ENCODE data around the gene RPL18.
"Not testable (repeated sequence)": the region's sequence is repeated elsewhere in the genome, so short reads cannot be mapped to it uniquely, and the experiment has no call there.

RPL18 gene

GRCh38 chr19:48618916-48619691 is at the start of gene RPL18, which contains the start of gene SPHK2:
TSS of gene RPL18 (minus strand) at chr19:48619178. CDS start at chr19:48619143, 35 bp downstream.
TSS of gene SPHK2 (plus strand) at chr19:48619506. CDS start at chr19:48620515, 1,009 bp downstream.
- peak; percentile 98 for DNase-seq

- no peak for DNase-seq
Measured at GRCh38 chr19:48668761-48669160, 49.8 kb upstream of the RPL18 start.

- DNase-seq = no peak
Measured at GRCh38 chr19:48668332-48668731, 49.4 kb upstream of the RPL18 start.

GRCh38 chr19:48665786-48666185 is 46.8 kb upstream of the RPL18 start:
- no peak for DNase-seq

- no peak for DNase-seq
Measured at GRCh38 chr19:48664476-48664875, 45.5 kb upstream of the RPL18 start.

GRCh38 chr19:48663667-48664066 is 44.7 kb upstream of the RPL18 start:
- DNase-seq = no peak

- DNase-seq = no peak
Measured at GRCh38 chr19:48661711-48662090, 42.7 kb upstream of the RPL18 start.

- peak; percentile 90 for DNase-seq
Measured at GRCh38 chr19:48660852-48661710, 42.1 kb upstream of the RPL18 start.

- no peak for DNase-seq
Measured at GRCh38 chr19:48659768-48660167, 40.8 kb upstream of the RPL18 start.

- DNase-seq = no peak
Measured at GRCh38 chr19:48658483-48658882, 39.5 kb upstream of the RPL18 start.

GRCh38 chr19:48657828-48658227 is 38.9 kb upstream of the RPL18 start:
- DNase-seq = not testable (repeated sequence)

- DNase-seq = no peak
Measured at GRCh38 chr19:48656840-48657474, 38.0 kb upstream of the RPL18 start.

GRCh38 chr19:48654299-48655059 is 35.5 kb upstream of the RPL18 start:
- DNase-seq = no peak

GRCh38 chr19:48651683-48652048 is 32.7 kb upstream of the RPL18 start:
- DNase-seq = no peak

- DNase-seq = no peak
Measured at GRCh38 chr19:48650974-48651682, 32.1 kb upstream of the RPL18 start.

GRCh38 chr19:48648134-48648533 is 29.2 kb upstream of the RPL18 start:
- no peak for DNase-seq

- no peak for DNase-seq
Measured at GRCh38 chr19:48646722-48647216, 27.8 kb upstream of the RPL18 start.

GRCh38 chr19:48646001-48646721 is 27.2 kb upstream of the RPL18 start, which contains the start of gene CA11:
TSS of gene CA11 (minus strand) at chr19:48646187. CDS start at chr19:48645632, 555 bp downstream.
- DNase-seq = peak; percentile 94

- no peak for DNase-seq
Measured at GRCh38 chr19:48645620-48646000, 26.6 kb upstream of the RPL18 start.

- peak; percentile 82 for DNase-seq
Measured at GRCh38 chr19:48644839-48645619, 26.1 kb upstream of the RPL18 start.

Data from stimulated activated CD4-positive, alpha-beta T cell treated with anti-CD3 and anti-CD28 coated beads, Interleukin-15, amount 100 ng/mL, for 24 hours (primary cell).